Medulla oblongata (tissue), 1 donor: ENCODE results near the gene BAG5.
"Not testable (repeated sequence)": the region's sequence is repeated elsewhere in the genome, so short reads cannot be mapped to it uniquely, and the experiment has no call there.

Experiments
- DNase-seq: peaks from one replicate; pipeline ENCODE4 v3.0.0-alpha.2; 2015; ENCODE audit errors: extremely low spot score

The BAG5 gene

DNA sequence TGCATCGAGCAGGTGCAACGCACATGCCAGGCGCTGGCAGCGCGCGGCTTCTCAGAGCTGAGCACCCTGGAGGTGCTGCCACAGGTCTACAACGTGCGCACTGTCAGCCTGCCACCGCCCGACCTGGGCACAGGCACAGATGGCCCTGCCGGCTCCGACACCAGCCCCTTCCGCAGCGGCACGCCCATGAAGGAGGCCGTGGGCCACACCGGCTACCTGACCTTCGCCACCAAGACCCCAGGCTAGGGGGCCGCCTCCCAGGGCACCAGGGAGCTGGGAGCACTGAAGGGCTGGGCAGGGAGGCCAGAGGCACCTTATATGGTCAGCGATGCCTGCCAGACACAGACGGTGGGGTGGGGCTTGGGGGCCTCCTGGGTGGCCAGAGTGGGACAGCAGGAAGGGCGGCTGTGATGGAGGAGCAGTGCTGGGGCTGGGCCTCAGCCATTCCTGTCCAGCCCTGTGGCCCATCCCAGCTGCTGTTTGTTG lies 27.8 kb downstream of the BAG5 start:
- DNase-seq: no peak

- peak; percentile 18 for DNase-seq
These were observed 28.4 kb downstream of the BAG5 start for GRCh38 chr14:103533999-103534575.

- DNase-seq: no peak
These were observed 29.1 kb downstream of the BAG5 start for GRCh38 chr14:103533137-103533998.

DNA sequence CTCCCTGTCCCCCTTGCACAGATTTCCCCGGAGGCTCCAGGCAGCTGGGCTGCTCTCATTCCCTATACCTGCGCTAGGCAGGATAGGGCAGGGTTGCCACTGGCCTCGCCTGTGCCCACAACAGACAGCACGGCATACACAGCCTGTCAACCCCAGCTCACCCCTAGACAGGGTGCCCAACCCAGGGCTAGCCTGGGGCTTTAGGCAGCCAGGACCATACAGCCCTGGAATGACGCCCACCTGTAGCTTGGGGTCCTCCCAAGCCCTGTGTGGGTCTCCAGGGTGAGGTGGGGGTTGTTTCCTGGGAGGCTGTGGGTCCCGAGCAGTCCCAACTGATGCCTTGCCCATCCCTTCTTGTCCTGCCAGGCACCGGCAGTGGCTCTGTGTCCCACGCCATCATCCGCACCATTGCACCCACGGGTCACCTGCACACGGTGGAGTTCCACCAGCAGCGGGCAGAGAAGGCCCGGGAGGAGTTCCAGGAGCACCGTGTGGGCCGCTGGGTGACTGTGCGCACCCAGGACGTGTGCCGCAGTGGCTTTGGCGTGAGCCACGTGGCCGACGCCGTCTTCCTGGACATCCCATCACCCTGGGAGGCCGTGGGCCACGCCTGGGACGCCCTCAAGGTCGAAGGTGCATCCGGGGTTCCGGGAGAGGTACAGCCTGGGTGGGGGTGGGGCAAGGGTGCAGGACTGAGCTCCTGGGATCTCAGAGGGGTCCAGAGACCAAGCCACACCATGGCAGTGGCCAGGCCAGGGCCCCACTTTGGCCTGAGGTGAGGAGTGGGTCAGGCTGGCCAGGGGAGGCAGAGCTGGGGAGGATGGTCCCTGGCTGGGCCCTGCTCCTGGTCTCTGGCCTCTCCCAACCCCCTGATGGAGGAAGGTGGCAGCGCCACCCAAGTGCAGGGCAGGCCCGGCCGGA lies 30.0 kb downstream of the BAG5 start:
- DNase-seq: no peak

DNA sequence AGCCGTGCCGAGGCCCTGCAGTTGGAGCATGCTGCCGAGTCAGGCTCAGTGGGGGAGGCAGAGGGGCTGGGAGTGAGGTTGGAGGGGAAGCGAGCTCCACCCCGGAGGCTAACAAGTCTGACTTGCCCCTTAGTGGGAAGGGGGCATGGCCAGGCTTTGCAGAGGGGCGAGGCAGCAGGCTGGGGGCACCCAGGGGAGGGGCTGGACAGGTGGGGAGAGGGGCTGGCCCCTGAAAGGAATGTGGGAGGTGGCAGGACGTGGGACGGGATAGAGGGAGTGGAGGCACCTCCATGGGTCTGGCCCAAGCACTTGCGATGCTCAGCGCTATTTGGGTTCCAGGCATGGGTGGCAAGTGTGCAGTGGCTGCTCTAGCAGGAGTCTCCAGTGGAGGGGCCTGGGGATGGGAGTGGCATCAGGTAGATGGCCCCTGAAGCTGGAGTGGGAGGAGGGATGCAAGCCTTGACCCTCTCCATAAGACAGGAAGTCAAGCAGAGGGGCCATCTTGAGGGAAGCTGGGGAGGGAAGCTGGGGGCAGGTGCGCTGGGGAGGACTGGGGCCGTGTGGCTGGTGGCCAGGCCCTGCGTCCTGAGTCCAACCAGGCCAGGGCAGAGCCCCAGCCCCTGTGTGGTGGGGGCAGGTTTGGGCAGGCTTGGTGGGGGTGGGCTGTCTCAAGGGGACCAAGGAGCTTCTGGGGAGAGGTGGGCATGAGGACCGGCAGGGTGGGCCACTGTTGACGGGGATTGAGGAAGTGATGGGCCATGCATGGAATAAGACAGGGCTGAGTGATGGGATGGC lies 30.8 kb downstream of the BAG5 start:
- DNase-seq: no peak

DNA sequence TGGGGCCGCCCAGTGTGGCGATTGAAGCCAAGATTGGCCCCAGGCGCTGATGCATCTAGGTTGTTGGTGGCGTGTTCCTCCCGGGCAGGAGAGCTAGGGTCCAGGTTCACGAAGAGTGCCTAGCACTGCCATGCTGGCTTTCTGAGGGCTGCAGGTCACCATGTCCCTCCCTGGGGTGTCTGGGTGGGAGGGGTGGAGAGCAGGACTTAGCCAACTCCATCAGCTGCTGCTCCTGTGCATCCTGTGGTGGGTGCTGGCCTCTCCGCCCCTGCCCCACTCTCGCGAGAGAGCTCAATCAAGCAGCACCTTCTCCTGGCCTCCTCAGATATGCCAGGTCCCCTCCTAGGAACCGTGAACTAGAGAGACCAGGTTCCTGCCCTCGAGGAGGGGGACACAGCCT lies 31.6 kb downstream of the BAG5 start:
- DNase-seq: no peak

DNA sequence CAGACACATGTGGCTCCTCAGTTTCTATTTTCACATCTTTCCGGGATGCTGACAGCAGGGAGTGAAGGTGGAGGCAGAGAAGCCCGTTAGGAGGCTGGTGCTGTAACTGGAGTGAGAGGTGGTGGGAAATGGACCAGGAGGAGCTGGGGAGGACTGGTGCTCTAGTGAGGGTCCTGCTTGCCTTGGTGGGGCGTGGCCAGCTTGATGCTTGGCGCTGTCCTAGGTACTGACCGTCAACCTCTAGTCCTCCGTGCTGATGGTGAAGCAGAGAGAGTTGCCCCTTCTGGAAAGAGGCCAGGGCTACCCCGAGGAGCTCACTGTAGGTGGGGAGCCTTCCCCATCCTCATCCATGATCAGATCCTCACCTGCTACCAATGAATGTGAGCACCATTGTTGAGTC lies 32.1 kb downstream of the BAG5 start:
- no peak for DNase-seq

GRCh38 chr14:103529383-103530365 lies 32.8 kb downstream of the BAG5 start:
- DNase-seq: no peak

DNA sequence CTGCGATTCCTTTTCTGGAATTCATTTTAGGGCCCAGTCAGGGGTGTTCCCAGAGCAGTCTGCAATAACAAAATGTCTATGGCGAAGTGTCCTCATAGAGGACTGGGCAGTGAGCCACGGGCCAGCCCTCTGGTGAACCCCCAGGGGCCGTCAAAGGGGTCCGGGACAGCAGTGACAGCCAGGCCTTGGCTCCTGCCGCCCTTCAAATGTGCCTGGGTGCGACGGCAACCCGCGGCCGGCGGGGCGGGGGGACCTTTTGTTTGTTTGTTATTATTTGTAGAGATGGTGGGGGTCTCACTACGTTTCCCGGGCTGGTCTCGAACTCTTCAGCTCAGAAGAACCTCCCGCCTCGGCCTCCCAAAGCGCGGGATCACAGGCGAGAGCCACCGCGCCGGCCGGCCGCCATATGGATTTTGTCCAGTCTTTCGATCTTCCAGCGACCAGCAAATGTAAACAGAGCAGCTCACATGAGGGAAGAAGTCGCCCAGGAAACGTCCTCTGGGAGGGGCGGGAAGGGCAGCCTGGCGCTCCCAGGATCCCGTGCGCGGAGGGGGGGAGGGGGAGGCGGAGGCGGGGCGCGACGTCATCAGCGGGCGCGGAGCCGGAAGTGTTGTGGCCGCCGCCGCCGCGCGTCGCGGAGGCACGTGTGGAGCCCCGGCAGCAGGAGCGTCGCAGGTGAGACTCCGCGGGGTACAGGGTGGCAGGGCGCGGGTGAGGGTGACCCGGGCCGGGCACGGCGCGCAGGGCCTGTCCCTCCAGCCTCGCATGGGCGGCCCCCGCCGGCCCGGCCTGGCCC lies 33.7 kb downstream of the BAG5 start, which contains the start of gene TRMT61A:
Gene TRMT61A (plus strand): TSS at position 610 of the 796 bp plus-strand sequence. CDS start 783 bp downstream, outside the sequence.
- DNase-seq: peak; percentile 94

DNA sequence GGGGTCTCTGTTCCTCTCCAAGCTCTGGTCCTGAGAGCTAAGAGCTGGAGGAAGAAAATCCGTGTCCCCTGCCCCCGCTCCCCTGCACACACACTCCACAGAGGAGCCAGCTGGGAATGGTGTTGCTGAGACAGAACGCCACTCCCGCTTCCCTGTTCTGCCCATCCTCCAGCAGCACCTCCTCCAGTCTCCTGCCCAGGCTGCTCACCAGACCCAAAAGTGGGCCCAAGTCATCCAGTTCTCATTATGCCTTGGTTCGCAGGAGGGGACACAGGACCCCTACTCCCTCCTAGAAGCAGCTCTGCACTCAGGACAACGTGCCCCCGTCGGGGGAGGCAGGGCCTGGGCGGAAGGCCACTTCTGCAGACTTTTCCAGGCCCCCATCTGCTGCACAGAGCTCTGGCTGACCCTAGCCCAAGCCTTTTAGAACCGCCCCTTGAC lies 34.3 kb downstream of the BAG5 start:
- DNase-seq: no peak

DNA sequence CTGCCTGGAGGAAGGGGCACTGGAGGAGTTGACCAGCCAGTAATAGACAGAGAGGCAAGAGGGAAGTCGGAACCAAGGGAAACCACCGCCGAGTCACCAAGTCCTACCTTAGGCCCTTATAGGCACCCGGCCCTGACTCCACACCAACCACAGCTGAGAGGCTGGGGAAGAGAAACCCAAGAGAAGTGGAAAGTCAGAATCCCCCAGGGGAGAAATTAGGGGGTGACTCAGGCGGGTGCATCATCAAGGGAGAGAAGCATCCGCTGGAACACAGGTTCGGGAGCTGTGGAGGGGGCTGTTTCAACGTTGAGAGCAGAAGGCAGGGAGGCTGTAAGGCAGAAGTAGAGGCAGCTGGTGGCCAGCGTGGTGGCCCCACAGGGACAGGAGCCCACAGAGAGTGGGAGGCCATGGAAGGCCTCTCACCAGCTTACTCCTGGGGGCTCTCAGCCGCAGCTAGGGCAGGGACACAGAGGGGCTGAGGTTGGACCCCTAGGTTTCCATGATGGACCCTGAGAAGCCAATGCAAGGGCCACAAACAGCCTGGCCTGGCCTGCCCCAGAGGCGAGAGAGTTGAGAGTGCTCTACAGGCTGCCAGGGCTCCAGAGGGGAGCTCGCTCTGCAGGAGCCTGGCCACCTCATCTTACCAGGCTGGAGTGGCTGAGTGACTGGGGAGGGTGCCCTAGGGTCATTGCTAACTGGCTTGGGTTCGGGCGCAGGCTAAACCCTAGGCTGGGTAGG lies 34.9 kb downstream of the BAG5 start:
- no peak for DNase-seq

DNA sequence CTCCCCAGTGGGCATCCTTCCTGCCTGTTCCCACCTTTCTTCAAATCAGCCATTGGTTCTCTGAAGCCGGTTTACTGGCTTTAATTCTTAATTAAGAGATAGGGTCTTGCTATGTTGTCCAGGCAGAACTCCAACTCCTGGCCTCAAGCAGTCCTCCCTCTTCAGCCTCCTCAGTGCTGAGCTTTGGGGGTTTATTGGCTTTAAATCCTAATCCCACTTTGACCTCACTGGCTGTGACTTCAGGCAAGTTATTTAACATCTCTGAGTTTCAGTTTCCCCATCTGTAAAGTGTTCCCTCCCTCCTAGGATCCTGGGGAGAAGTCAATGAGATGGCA lies 35.6 kb downstream of the BAG5 start:
- no peak for DNase-seq

DNA sequence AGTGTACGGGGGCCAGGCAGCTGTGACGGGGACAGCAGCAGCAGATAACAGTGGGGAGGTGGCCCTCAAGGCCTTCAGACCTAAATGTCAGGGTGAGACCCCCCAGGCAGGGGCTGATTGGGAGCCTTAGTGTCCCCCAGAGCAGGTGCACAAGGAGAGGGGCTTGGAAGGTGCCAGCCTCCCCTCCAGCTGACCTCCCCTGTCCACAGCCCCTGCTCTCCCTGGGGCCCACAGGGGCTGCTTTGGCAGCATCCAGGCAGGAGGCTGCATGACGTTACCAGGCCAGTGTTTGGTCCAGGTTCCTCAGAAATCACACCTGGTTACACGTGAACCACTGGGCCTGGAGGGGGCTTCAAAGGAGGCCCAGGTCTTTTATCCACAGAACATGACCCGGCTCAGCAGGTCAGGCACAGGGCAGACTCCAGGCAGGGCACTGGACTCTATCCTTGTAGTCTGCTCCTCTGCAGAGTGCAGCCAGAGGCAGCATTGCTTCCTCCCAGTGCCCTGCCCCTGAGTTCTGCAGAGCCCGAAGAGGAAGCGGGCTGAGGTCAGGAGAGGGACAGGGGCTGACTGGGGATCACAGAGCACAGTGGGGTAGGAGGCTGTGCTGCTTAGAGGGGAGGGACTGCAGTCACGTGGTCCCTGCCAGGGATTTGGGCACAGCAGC lies 36.1 kb downstream of the BAG5 start:
- DNase-seq: no peak

GRCh38 chr14:103525430-103526246 lies 36.8 kb downstream of the BAG5 start:
- DNase-seq: not testable (repeated sequence)

DNA sequence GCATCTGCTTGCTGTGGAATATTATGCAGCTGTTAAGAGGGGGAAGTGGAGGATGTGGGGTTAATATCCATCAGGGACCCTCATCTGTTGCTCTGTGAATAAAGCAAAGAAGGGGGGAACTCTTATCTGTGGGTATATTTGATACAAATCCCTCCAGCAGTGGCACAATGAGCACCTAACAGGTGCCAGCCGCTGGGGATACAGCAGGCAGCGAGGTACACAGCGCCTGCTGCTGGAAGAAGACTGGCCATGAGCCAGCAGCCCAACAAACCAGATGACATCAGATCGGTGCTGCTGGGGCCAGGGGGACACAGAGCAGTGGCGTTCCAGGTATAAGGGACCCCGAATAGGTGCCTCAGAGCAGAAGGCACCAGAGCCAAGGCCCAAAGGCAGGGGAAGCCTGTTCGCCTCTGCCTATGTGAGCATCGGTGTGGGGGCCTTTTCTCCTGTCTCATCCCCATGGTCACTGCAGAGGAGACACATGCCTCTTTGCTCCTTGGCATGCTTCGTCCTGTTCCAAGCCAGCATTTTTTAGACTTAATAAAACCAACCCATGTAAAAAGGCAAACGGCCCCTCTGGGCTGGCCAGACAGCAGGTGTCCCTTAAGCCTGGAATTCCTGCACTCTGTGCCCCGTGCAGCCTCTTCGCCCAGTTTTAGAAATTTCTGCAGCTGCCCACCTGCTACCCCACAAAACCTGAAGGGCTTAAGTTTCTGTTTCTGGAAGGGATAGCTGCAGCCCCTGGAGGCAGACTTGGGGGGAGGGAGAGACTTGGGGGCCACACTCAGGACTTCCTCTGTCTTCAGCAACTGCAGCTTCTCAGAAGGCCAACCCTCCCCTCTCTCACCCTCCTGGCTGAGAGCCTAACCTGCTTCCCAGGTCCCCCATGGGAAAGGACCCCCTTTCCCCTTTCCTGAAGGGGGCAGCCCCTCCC lies 38.2 kb downstream of the BAG5 start:
- DNase-seq: no peak

DNA sequence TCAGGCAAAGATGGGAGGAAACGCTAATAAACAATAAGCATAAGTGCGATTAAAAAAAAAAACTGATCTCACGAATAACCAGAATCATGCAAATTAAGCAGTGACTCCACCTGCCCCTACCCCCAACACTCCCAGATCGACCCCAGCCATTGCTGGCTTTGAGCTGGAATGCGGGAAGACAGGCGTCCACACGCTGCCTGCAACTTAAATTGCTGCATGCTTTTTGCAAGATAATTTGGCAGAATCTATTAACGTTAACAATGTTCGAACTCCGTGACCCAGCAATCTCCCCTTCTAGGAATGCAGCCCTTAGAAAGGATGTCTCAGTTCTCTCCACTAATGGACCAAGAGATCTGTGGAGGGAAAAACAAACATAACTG lies 38.9 kb downstream of the BAG5 start:
- DNase-seq: no peak
